ENCODE results near the gene TMEM86B. TPM values are rescaled to one million over a fixed set of nuclear protein-coding genes. Genes with fewer than 3 reads are reported as not detected.

Gene TMEM86B
- total RNA-seq, 1 donor from 2014 or later, result 2.9 TPM

DNA sequence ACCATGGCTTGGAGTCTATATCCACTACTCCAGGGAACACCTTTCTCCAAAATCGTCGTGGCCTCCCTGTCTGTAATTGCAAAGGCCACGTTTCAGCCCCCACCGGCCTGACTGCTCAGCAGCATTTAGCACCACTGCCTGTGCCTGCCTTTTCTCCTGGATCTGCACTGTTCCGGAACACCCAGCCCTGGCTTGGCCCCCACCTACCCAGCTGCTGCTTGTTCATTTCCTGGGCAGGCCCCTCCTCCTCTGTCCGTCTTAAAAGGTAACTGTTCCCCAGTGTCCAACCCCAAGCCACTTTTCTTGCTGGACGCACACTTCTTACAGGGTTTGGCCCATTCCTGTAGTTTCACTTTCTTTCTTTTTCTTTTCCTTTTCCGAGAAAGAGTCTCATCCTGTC is 39.9 kb downstream of the TMEM86B start:
- Histone ChIP-seq H3K4me1 (no peaks in the 10 kb centered on the region), H3K27me3 (no peaks in the 10 kb centered on the region)

DNA sequence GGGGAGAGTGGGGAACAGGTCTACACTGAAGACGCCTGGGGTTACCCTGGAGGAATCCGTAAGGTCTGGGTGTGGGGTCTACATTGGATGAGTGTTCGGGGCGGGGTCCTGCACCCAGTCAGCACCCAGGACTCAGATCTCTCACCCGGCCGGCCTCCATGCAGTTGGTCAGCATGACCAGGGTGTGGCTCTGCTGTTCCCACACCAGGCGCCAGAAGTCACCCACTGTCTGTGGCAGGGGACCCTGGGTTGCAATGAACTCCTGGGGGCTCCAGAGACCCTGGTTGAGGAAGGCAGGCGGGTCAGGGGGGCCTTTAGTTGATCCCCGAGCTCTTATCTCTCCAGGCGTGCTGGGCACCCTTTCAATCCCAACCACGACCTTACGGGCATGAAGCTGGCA is 42.5 kb downstream of the TMEM86B start:
- no peaks in the 10 kb centered on the region for H3K9me3 ChIP-seq
- no peak for DNase-seq (ENCODE audit: extremely low spot score in 2 of 2)
- TF ChIP-seq, protein P1, sequence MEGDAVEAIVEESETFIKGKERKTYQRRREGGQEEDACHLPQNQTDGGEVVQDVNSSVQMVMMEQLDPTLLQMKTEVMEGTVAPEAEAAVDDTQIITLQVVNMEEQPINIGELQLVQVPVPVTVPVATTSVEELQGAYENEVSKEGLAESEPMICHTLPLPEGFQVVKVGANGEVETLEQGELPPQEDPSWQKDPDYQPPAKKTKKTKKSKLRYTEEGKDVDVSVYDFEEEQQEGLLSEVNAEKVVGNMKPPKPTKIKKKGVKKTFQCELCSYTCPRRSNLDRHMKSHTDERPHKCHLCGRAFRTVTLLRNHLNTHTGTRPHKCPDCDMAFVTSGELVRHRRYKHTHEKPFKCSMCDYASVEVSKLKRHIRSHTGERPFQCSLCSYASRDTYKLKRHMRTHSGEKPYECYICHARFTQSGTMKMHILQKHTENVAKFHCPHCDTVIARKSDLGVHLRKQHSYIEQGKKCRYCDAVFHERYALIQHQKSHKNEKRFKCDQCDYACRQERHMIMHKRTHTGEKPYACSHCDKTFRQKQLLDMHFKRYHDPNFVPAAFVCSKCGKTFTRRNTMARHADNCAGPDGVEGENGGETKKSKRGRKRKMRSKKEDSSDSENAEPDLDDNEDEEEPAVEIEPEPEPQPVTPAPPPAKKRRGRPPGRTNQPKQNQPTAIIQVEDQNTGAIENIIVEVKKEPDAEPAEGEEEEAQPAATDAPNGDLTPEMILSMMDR (IDR thresholded peaks at IDR 0.05), result no peak
- TF ChIP-seq POLR2AphosphoS5 (IDR thresholded peaks at IDR 0.05; ENCODE audit: insufficient read depth in 1 of 2, low read depth in 1 of 2) (no peak), POLR2A (IDR thresholded peaks at IDR 0.05) (no peak)
- H3K4me3 ChIP-seq, result no peak overlapping the region
- no peaks in the 10 kb centered on the region for H3K4me1 ChIP-seq
- intact Hi-C loops (cut with DNase I), result no loop called here
- no peaks in the 10 kb centered on the region for H3K36me3 ChIP-seq
- no peak overlapping the region for H3K27ac ChIP-seq
- no peaks in the 10 kb centered on the region for H3K27me3 ChIP-seq

More for the DNA sequence above, 39.9 kb downstream of the TMEM86B start:
- TF ChIP-seq, protein P1 (IDR thresholded peaks at IDR 0.05), result no peak
- TF ChIP-seq POLR2AphosphoS5 (IDR thresholded peaks at IDR 0.05; ENCODE audit: insufficient read depth in 1 of 2, low read depth in 1 of 2), result no peak
- no peak for TF ChIP-seq POLR2A (IDR thresholded peaks at IDR 0.05)
- Histone ChIP-seq H3K36me3 (no peaks in the 10 kb centered on the region), H3K9me3 (no peaks in the 10 kb centered on the region), H3K27ac (peak overlapping the region; percentile 63), H3K4me3 (no peak overlapping the region)
- no peak for DNase-seq (ENCODE audit: extremely low spot score in 2 of 2)
- intact Hi-C loops (cut with DNase I), result no loop called here

DNA sequence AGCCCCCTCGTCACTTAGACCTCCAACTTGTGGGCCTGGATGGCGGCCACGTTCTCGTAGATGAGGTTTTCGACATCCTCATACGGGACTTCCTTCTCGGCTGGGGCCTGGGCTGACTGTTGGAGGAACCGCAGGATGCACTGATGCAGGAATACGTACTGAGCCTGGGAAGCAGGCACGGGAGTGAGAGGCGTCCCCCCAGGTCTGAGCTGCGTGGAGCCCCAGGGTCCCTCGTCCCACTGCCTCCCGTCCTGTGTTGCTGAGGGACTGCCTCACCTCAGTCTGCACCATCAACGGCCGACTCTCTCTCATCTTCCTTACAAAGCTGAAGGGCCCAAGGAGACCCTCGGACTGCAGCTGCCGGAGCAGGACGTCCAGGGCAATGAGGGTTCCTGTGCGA is 46.8 kb downstream of the TMEM86B start:
- Histone ChIP-seq H3K27ac (no peak overlapping the region), H3K27me3 (peaks cover 17% of the 10 kb centered on the region), H3K4me1 (peaks cover 14% of the 10 kb centered on the region), H3K4me3 (no peak overlapping the region), H3K36me3 (no peaks in the 10 kb centered on the region), H3K9me3 (no peaks in the 10 kb centered on the region)
- TF ChIP-seq, protein P1 (IDR thresholded peaks at IDR 0.05), result no peak
- TF ChIP-seq POLR2AphosphoS5 (IDR thresholded peaks at IDR 0.05; ENCODE audit: insufficient read depth in 1 of 2, low read depth in 1 of 2) (no peak), POLR2A (IDR thresholded peaks at IDR 0.05) (no peak)
- no peak for DNase-seq (ENCODE audit: extremely low spot score in 2 of 2)
- intact Hi-C loops (cut with DNase I), result no loop called here

DNA sequence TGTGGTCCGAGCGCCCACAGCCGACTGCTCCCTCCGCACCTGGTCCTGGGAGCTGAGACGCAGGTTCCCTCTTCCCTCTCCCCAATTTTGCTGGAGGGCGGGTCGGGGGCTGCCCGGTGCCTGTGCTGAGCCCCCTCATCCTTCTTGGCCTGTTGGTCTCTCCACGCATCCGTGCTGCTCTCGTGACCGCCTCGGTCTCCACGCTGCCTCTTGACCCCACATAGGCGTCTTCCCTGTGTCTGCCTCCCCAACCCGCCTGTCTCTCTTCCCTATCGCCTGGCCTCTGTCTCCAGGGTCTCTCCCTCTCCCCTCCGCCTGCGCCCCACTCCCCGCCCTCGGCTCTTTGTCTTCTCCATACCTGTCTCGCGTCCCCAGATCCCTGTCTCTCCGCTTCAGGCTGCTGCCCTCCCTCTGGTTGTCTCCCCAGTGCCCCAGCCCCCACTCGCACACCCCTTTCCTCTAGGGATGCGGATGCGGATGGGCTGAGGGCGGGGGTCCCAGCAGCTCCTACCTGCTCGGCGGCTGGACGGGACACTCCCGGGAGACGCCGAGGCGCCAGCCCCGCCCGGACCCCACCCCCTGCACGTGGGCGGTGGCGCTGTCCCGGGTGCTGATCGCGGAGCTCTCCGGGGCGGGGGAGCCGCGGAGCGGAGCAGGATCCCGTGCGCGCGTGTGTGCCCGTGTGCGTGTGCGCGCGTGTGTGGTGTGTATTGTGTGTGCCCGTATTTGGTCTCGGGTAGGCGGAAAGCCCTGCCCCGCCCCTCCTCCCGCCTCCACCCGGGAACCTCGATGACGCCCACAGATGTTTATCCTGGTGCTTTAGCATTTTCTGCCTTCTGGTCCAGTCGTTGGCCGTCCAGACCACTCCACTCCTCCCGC is 48.7 kb downstream of the TMEM86B start, which contains the start of gene SYT5:
Gene SYT5 (minus strand): TSS at position 684 of the 879 bp plus-strand sequence. CDS start 1,248 bp downstream, outside the sequence.
- peaks cover 14% of the 10 kb centered on the region for H3K4me1 ChIP-seq
- no peak for DNase-seq (ENCODE audit: extremely low spot score in 2 of 2)
- intact Hi-C loops (cut with DNase I), result no loop called here
- no peak within 1 kb of the TSS for H3K27ac ChIP-seq
- H3K4me3 ChIP-seq, result no peak within 1 kb of the TSS
- H3K27me3 ChIP-seq, result peaks cover 17% of the 10 kb centered on the region
- TF ChIP-seq POLR2A (IDR thresholded peaks at IDR 0.05) (no peak), POLR2AphosphoS5 (IDR thresholded peaks at IDR 0.05; ENCODE audit: insufficient read depth in 1 of 2, low read depth in 1 of 2) (no peak)
- TF ChIP-seq, protein P1 (IDR thresholded peaks at IDR 0.05), result no peak
- no peaks in the 10 kb centered on the region for H3K36me3 ChIP-seq
- no peaks in the 10 kb centered on the region for H3K9me3 ChIP-seq

All from vagina (tissue), 2 donors.